ENCODE results near the gene RPL4. TPM values are rescaled to one million over a fixed set of nuclear protein-coding genes. Genes with fewer than 3 reads are reported as not detected.

RPL4 gene
- total and polyA plus RNA-seq, 2 experiments from 2014 or later: 2,989 to 6,082 TPM

DNA sequence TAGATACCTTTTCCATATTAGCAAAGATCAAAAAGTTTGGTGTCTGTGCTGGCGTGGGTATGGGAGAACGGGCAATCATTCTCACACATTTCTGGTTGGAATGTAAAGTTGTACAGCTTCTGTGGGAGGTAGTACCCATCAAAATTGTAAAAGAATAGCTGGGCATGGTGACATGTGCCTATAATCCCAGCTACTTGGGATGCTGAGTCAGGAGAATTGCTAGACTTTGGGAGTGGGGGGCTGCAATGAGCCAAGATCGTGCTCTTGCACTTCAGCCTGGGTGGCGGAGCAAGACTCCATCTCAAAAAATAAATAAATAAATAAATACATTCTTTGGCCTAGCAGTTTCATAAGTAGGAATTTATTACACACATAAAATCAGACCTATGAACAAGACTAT is 38.2 kb upstream of the RPL4 start:
- Histone ChIP-seq H2AFZ (no peak overlapping the region), H3K27ac (ENCODE audit: low read depth) (no peak overlapping the region), H4K20me1 (replicated peaks; ENCODE audit: insufficient read depth) (0 out of 2 replicates have a peak, but pooled peaks cover 7% of the 10 kb centered on the region), H3K4me1 (ENCODE audit: insufficient read depth) (no peaks in the 10 kb centered on the region), H3K79me2 (replicated peaks; ENCODE audit: insufficient read depth) (no peaks in the 10 kb centered on the region), H3K9me2 (ENCODE audit: insufficient read depth) (no peaks in the 10 kb centered on the region), H3K36me3 (ENCODE audit: insufficient read depth) (peaks cover 47% of the 10 kb centered on the region), H3K4me3 (no peak overlapping the region), H3K4me2 (no peak overlapping the region), H3K27me3 (ENCODE audit: insufficient read depth) (no peaks in the 10 kb centered on the region), H3F3A (replicated peaks; ENCODE audit: low read depth) (0 out of 2 replicates have a peak, but pooled peaks cover 2% of the 10 kb centered on the region)
- Mint-ChIP-seq H3K36me3 (ENCODE audit: low read depth) (peaks cover 51% of the 10 kb centered on the region), H3K4me3 (no peak overlapping the region), H3K27me3 (ENCODE audit: insufficient read depth, low read depth, poor library complexity) (no peaks in the 10 kb centered on the region), H3K4me1 (no peaks in the 10 kb centered on the region), H3K9me3 (no peaks in the 10 kb centered on the region), H3K27ac (no peak overlapping the region)
- no peak for TF ChIP-seq EZH2phosphoT487 (IDR thresholded peaks at IDR 0.05; ENCODE audit: unreplicated experiment)
- TF ChIP-seq STAT1 (IDR thresholded peaks at IDR 0.05; ENCODE audit: unreplicated experiment): no peak
- TF ChIP-seq, protein P1, sequence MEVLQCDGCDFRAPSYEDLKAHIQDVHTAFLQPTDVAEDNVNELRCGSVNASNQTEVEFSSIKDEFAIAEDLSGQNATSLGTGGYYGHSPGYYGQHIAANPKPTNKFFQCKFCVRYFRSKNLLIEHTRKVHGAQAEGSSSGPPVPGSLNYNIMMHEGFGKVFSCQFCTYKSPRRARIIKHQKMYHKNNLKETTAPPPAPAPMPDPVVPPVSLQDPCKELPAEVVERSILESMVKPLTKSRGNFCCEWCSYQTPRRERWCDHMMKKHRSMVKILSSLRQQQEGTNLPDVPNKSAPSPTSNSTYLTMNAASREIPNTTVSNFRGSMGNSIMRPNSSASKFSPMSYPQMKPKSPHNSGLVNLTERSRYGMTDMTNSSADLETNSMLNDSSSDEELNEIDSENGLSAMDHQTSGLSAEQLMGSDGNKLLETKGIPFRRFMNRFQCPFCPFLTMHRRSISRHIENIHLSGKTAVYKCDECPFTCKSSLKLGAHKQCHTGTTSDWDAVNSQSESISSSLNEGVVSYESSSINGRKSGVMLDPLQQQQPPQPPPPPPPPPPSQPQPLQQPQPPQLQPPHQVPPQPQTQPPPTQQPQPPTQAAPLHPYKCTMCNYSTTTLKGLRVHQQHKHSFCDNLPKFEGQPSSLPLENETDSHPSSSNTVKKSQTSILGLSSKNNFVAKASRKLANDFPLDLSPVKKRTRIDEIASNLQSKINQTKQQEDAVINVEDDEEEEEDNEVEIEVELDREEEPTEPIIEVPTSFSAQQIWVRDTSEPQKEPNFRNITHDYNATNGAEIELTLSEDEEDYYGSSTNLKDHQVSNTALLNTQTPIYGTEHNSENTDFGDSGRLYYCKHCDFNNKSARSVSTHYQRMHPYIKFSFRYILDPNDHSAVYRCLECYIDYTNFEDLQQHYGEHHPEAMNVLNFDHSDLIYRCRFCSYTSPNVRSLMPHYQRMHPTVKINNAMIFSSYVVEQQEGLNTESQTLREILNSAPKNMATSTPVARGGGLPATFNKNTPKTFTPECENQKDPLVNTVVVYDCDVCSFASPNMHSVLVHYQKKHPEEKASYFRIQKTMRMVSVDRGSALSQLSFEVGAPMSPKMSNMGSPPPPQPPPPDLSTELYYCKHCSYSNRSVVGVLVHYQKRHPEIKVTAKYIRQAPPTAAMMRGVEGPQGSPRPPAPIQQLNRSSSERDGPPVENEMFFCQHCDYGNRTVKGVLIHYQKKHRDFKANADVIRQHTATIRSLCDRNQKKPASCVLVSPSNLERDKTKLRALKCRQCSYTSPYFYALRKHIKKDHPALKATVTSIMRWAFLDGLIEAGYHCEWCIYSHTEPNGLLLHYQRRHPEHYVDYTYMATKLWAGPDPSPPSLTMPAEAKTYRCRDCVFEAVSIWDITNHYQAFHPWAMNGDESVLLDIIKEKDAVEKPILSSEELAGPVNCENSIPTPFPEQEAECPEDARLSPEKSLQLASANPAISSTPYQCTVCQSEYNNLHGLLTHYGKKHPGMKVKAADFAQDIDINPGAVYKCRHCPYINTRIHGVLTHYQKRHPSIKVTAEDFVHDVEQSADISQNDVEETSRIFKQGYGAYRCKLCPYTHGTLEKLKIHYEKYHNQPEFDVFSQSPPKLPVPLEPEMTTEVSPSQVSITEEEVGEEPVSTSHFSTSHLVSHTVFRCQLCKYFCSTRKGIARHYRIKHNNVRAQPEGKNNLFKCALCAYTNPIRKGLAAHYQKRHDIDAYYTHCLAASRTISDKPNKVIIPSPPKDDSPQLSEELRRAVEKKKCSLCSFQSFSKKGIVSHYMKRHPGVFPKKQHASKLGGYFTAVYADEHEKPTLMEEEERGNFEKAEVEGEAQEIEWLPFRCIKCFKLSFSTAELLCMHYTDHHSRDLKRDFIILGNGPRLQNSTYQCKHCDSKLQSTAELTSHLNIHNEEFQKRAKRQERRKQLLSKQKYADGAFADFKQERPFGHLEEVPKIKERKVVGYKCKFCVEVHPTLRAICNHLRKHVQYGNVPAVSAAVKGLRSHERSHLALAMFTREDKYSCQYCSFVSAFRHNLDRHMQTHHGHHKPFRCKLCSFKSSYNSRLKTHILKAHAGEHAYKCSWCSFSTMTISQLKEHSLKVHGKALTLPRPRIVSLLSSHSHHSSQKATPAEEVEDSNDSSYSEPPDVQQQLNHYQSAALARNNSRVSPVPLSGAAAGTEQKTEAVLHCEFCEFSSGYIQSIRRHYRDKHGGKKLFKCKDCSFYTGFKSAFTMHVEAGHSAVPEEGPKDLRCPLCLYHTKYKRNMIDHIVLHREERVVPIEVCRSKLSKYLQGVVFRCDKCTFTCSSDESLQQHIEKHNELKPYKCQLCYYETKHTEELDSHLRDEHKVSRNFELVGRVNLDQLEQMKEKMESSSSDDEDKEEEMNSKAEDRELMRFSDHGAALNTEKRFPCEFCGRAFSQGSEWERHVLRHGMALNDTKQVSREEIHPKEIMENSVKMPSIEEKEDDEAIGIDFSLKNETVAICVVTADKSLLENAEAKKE (CRISPR knock-in tag; IDR thresholded peaks at IDR 0.05): no peak
- TF ChIP-seq EZH2 (IDR thresholded peaks at IDR 0.05; ENCODE audit: low read depth, unreplicated experiment): no peak
- no peak for DNase-seq (ENCODE audit: low spot score)
- ATAC-seq: no peak

DNA sequence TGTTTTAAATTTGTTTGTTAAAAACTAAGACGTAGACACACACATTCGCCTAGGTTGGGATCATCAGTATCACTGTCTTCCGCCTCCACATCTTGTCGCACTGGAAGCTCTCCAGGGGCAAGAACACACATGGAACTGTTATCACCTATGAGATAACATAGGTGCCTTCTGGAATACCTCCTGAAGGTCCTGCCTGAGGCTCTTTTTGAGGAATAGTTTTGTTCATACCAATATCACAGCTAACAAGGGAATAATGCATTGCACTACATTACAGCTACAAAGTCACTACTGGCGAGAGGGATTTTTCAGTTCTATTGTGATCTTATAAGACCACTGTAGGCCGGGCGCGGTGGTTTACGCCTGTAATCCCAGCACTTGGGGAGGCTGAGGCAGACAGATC is 30.4 kb upstream of the RPL4 start:
- Histone ChIP-seq H3F3A (replicated peaks; ENCODE audit: low read depth) (0 out of 2 replicates have a peak, but pooled peaks cover 2% of the 10 kb centered on the region), H3K4me3 (no peak overlapping the region), H3K4me2 (no peak overlapping the region), H2AFZ (no peak overlapping the region), H3K9me2 (ENCODE audit: insufficient read depth) (no peaks in the 10 kb centered on the region), H3K79me2 (replicated peaks; ENCODE audit: insufficient read depth) (no peaks in the 10 kb centered on the region), H3K27ac (ENCODE audit: low read depth) (no peak overlapping the region), H3K36me3 (ENCODE audit: insufficient read depth) (peaks cover 44% of the 10 kb centered on the region), H3K4me1 (ENCODE audit: insufficient read depth) (no peaks in the 10 kb centered on the region), H4K20me1 (replicated peaks; ENCODE audit: insufficient read depth) (peaks cover 4% of the 10 kb centered on the region; the same call in 1 of the 2 replicates), H3K27me3 (ENCODE audit: insufficient read depth) (no peaks in the 10 kb centered on the region)
- DNase-seq (ENCODE audit: low spot score) (no peak), ATAC-seq (no peak)
- TF ChIP-seq, protein P2, sequence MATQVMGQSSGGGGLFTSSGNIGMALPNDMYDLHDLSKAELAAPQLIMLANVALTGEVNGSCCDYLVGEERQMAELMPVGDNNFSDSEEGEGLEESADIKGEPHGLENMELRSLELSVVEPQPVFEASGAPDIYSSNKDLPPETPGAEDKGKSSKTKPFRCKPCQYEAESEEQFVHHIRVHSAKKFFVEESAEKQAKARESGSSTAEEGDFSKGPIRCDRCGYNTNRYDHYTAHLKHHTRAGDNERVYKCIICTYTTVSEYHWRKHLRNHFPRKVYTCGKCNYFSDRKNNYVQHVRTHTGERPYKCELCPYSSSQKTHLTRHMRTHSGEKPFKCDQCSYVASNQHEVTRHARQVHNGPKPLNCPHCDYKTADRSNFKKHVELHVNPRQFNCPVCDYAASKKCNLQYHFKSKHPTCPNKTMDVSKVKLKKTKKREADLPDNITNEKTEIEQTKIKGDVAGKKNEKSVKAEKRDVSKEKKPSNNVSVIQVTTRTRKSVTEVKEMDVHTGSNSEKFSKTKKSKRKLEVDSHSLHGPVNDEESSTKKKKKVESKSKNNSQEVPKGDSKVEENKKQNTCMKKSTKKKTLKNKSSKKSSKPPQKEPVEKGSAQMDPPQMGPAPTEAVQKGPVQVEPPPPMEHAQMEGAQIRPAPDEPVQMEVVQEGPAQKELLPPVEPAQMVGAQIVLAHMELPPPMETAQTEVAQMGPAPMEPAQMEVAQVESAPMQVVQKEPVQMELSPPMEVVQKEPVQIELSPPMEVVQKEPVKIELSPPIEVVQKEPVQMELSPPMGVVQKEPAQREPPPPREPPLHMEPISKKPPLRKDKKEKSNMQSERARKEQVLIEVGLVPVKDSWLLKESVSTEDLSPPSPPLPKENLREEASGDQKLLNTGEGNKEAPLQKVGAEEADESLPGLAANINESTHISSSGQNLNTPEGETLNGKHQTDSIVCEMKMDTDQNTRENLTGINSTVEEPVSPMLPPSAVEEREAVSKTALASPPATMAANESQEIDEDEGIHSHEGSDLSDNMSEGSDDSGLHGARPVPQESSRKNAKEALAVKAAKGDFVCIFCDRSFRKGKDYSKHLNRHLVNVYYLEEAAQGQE (IDR thresholded peaks at IDR 0.05; ENCODE audit: unreplicated experiment): no peak
- TF ChIP-seq, protein P3, sequence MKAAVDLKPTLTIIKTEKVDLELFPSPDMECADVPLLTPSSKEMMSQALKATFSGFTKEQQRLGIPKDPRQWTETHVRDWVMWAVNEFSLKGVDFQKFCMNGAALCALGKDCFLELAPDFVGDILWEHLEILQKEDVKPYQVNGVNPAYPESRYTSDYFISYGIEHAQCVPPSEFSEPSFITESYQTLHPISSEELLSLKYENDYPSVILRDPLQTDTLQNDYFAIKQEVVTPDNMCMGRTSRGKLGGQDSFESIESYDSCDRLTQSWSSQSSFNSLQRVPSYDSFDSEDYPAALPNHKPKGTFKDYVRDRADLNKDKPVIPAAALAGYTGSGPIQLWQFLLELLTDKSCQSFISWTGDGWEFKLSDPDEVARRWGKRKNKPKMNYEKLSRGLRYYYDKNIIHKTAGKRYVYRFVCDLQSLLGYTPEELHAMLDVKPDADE (IDR thresholded peaks at IDR 0.05): no peak
- no peak for TF ChIP-seq POLR2AphosphoS5 (IDR thresholded peaks at IDR 0.05; ENCODE audit: low read depth)
- Mint-ChIP-seq H3K9me3 (no peaks in the 10 kb centered on the region), H3K27ac (no peak overlapping the region), H3K4me1 (no peaks in the 10 kb centered on the region), H3K27me3 (ENCODE audit: insufficient read depth, low read depth, poor library complexity) (no peaks in the 10 kb centered on the region), H3K36me3 (ENCODE audit: low read depth) (peaks cover 39% of the 10 kb centered on the region), H3K4me3 (no peak overlapping the region)
